GM12872 (cell line): Measurements from ENCODE around the gene BOK.

ENCODE experiments used
- CTCF ChIP-seq: IDR thresholded peaks from 3 replicates; pipeline ENCODE4 v1.5.1; 2011; ENCODE audit warnings: low read depth, mild to moderate bottlenecking, low read length, moderate library complexity; ENCODE audit not compliant: insufficient read depth

Gene BOK

GRCh38 chr2:241562269-241562891 lies 3.8 kb downstream of the BOK start:
- TF ChIP-seq CTCF = no peak

- no peak for TF ChIP-seq CTCF
Observed at GRCh38 chr2:241563031-241563507, 4.5 kb downstream of the BOK start.

GRCh38 chr2:241563571-241563980 lies 5.0 kb downstream of the BOK start:
- TF ChIP-seq CTCF = no peak

- no peak for TF ChIP-seq CTCF
Observed at GRCh38 chr2:241563981-241564595, 5.5 kb downstream of the BOK start.

- TF ChIP-seq CTCF = no peak
Observed at GRCh38 chr2:241564596-241565410, 6.3 kb downstream of the BOK start.

GRCh38 chr2:241565411-241565810 lies 6.9 kb downstream of the BOK start:
- no peak for TF ChIP-seq CTCF

- no peak for TF ChIP-seq CTCF
Observed at GRCh38 chr2:241566468-241566867, 7.9 kb downstream of the BOK start.
